GM19328 (cell line): Measurements from ENCODE around the gene STYK1.
A peak's percentile ranks its signal among the peaks of the same experiment; 100 is the strongest.

ENCODE experiments used
- ATAC-seq: cut with Tn5 transposase; IDR thresholded peaks from one replicate; pipeline ENCODE4 v1.9.1; 2021; ENCODE audit warnings: mild to moderate bottlenecking, moderate library complexity; ENCODE audit not compliant: unreplicated experiment

STYK1 gene, protein sequence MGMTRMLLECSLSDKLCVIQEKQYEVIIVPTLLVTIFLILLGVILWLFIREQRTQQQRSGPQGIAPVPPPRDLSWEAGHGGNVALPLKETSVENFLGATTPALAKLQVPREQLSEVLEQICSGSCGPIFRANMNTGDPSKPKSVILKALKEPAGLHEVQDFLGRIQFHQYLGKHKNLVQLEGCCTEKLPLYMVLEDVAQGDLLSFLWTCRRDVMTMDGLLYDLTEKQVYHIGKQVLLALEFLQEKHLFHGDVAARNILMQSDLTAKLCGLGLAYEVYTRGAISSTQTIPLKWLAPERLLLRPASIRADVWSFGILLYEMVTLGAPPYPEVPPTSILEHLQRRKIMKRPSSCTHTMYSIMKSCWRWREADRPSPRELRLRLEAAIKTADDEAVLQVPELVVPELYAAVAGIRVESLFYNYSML

DNA sequence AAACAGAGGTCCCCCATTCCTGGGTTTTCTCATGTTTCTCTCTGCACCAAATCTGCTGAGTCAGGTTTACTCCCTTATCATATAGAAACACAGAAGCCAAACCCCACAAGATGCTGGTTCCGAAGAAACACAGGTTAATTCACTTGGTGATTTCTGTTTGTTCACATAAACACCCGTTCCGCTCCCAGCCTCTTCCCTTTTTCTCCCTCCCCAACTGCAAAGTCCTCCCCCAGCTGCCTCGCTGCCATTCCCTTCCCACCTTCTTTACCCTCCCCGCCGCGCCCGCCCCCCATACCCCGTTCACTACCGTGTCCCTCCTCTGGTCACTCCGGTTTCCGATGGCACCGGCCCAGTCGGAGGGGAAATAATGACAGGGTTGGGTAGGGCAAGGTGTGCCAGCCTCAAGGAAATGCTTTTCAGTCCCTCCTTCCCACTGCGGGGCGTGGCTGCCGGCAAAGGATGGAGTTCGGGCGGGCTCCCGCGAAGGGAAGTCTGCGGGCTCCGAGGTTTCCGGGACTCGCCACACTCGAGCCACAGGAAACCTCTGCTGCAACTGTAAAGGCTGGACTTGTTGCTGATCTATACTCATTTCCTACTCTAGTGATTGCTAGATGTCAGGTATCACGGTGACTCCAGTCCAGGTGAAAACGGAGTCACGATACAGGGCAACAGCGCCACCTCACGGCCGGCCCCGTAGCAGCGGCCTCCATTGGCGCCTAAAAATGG, at the start of gene STYK1:
Gene STYK1 (minus strand): TSS at position 394 of the 726 bp plus-strand sequence. CDS start 39,434 bp downstream, outside the sequence.
- ATAC-seq = no peak

DNA sequence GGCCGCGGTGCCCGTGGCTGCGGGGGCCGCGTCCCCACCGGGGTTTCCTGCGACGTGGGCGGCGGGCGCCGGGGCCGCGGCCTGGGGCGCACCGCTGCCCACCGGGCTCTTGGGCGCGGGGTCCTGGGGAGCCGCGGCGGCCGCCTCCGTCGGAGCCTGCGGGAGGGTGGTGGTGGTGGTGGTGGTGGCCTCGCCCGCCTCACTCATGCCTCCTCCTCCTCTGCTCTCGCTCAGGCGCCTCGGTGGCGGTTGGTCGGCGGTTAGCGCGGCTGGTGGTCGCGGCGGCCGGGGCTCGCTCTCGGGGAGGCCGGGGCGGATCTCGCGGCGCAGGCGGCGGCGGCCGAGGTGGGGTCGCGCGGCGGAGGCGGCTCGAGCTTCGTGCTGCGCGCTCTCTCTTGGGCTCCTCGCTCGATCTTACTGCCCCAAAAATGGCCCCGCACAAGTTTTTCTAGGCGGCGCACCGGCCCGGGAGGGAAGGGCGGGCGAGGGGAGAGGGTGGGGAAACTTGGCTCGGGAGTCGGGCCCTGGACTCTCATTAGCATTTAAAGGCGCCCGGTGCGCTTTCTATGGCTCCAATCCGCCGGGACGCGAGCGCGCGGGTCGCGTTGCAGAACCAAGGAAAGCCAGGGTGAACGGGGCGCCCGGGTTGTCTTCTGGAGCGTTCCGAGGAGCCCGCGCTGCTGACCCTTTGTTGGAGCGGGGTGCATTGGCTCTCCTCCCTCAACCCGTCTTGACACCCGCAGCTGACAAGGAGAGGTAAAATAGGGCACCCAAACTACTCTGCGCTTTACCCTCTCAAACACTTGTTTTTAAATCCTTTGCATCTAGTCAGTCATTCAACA, 49.3 kb upstream of the STYK1 start, which contains the start of gene YBX3:
Gene YBX3 (minus strand): TSS at position 419 of the 842 bp plus-strand sequence. CDS start 212 bp downstream, at position 207.
- peak; percentile 39 for ATAC-seq

GRCh38 chr12:10722502-10722904, 48.7 kb upstream of the STYK1 start:
- ATAC-seq = peak; percentile 42

GRCh38 chr12:10721651-10722501, 48.0 kb upstream of the STYK1 start:
- no peak for ATAC-seq

DNA sequence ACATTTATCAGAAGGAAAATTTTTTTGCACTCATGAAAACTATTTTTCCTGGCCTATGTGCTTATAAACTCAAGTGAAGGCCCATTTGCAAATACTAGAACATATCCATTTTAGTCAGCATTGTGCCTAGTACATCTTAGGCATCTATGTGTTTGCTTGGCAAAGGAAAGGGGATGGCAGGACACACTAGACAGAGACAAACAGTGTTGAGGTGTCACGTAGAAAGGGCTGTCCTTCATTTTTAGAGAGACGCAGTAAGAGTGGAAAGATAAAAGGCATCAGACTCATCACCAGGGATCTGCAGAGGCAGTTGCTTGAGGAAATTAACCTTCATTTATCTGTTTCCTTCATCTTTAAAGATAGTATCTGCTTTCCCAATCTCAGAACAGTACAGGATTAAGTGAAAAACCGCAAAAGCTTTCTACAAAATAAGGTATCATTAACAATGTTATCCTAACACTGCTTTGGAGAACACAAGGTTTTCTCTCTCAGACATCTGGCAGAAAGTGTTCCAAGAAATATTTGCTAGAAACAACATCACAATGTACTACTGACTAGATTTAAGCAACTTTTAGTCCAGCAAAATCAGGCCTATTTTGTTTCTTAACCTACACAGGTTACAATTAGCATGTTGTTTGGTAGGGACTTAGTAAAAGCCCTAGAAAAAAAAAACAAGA, 47.3 kb upstream of the STYK1 start:
- ATAC-seq = no peak

DNA sequence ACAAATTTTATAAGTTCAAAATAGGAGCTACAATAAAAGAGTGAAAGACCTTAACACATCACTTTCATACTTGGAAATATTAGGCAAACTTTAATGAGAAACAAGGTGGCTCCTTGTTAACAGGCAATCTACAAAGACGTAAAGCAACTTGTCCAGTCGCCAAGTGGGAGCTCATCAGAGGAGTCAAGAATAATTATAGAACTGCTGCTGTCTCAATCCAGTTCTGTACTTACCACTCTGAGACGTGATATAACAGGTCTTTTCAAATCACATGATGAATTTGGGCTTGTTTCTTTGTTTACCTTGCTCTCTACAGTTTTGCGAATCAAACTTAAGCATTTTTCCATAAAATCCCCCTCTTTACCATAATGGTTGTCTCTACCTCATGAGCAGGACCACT, 45.6 kb upstream of the STYK1 start:
- ATAC-seq = no peak

DNA sequence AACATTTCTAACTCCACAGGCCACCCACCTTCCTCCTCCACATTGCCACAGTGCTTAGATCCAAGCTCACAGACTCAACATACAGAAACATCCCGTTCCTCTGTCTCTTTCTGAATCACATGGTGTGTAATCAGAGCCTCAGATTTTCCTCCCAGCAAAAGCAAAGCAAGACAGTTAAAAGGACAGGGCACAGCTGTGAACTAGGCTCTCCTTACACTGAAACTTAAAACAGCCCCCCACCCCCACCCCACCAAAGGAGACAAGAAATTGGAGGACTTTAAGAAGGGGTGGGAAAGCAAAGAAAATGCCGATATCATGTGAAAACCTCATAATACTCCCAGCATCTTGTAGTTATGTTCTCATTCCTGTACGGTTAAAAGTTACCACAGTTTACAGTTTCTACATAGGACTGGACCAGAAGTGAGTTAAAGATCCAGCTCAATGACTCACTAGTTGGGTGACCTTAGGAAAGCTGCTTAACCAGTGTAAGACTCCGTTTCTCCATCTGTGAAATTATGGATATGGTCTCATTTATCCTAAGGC, 44.5 kb upstream of the STYK1 start:
- no peak for ATAC-seq

- no peak for ATAC-seq
Measured at GRCh38 chr12:10717410-10717809, 43.6 kb upstream of the STYK1 start.

DNA sequence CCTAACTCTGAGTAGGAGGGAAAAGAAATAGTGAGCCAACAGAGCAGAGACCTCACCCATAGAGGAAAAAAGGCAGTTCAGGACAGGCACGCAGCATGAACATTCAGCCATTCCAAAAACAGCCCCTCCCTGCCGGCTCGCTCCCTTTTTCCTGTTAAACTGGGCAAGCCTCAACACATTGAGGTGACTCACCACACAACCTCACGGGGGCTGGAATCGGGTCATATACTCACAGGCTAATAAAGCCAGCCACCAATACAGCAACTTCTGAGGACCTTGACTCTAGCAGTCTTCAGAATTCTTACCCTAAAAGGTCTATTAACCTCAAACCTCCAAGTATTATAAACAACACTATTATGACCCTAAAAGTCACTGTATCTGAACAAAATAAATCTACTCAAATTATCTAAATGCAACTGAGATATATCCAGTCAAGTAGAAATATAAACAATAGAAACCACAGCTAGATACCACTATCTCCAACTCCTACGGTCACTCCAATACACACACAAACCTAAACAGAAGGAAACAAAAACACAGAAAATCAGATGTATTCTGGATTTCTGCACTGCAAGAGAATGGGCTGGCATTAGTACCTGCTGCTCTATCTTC, 43.0 kb upstream of the STYK1 start:
- ATAC-seq = no peak

- ATAC-seq = no peak
Measured at GRCh38 chr12:10716277-10716676, 42.4 kb upstream of the STYK1 start.

DNA sequence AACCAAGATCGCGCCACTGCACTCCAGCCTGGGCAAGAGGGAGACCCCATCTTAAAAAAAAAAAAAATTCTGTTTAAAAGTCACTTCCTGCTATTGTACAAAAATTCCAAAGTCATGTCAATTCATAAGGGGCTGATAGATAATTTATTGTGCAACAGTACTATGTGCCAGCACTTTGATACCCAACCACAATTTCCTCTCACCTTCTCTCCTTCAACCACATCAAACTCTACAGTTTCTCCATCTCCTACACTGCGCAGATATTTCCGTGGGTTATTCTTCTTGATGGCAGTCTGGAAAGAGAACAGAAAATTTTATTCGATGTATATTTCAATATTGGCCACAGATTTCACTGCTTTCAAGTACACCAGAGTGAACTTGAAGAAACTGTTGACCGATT, 41.6 kb upstream of the STYK1 start:
- no peak for ATAC-seq

DNA sequence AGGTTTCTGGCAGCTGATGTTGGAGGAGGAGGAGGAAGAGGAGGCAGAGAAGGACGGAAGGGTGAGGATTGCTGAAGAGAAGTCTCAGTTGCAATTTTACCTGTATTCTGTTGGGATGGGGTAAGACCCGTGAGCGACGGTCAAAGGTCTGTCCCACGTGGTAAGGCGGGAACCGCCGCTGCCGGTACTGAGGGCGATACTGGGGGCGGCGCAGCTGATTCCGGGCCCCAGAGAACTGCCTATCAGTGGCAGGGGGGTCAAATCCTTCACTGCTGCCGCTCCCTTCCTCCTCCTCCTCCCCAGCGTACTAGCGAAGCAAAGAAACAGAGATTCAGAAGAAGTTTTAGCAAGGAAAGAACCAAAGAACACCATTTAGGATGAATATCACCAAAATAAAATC, 36.0 kb upstream of the STYK1 start:
- no peak for ATAC-seq

DNA sequence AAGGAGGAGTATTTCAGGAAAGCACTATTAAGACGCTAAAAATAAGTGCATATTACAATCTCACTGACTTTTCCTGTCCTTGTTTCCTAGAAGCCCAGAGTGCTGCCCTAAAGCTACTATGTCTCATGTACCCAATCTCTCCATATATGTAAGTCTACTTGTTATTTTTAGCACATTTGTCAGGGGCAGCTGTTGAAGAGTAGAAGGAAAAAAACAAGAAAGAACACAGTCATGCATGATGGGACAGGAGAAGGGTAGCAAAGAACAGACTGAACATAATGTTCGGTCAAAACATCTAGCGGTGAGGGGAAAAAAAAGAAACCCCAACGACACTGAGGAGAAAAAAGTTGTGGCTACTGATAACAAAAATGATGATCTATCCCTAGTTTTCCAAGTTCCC, 35.0 kb upstream of the STYK1 start:
- ATAC-seq = no peak

DNA sequence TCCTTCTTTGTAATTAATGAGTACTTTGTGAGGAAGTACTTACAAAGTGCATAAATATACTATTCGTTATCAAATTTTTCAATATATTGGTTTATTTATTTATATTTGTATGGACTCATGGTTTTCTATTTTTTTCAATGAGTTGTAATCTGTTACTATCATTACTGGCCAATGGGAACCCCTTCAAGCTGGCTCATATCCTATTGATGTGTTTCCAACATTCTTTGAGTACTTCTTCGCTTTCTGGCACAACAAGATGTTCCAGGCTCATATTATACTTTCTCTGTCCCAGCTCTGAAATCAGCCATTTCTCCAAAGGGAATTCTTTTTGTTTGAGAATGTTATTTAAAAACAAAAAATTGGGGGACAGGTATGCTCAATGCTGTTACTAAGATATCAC, 31.8 kb upstream of the STYK1 start:
- no peak for ATAC-seq

DNA sequence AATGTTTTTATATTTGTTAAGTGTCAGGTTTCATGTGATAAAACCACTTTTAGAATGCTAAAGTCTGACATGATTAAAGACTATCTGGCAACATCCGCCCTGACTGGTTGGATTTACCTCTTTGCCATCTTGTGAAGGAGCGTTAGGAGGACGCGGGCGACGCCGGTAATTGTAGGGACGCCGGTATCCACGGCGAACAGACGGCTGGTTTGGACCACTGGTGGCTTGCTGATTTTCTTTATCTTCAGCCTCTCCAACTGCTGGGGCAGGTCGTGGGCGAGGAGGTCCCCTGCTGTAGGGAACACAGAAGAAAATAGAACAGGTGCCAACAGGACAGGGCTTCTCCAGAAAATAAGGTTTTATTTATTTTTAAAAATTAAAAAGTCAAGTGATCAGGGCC, 28.0 kb upstream of the STYK1 start:
- no peak for ATAC-seq

DNA sequence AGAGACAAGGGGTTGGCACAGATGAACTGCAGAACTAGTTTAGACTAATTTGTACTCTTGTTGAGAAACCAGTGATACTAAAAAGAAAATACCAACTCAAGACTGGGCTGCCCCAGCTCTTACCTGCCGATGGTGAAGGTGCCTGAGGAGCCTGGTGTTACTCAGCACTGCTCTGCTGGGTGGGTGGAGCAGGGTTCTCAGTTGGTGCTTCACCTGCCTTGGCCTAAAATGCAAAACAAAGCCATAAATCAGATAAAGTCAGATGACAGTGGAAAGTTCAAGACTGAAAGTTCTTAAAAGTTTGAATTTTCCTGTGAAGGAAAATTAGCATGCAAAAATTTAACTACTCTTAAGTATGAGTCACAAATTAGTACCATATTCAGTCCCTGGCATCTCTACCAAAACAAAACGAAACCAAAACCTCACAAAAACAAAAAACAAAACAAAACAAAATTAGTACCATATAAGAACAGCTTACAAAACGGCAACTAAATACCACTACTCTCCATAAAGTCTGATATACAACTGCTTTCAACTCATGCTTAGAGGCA, 27.4 kb upstream of the STYK1 start:
- ATAC-seq = peak; percentile 70

DNA sequence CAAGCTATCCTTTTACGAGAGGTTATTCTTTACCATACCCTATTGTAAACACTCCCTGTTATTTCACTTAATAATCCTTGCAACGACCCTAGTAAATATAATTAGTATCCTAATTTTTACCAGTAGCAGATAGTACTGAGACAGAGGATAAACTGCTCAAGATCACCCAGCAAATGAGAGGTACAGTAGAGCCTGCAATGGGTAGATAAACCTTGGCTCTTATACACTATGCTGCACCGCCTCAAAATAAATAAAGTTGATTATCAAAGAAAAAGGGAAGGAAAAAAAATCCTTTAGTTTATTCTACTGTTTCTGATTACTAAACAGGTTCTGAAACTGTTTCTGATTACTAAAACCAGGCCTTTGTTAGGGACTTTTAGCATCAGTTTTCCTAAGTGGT, 26.7 kb upstream of the STYK1 start:
- no peak for ATAC-seq

DNA sequence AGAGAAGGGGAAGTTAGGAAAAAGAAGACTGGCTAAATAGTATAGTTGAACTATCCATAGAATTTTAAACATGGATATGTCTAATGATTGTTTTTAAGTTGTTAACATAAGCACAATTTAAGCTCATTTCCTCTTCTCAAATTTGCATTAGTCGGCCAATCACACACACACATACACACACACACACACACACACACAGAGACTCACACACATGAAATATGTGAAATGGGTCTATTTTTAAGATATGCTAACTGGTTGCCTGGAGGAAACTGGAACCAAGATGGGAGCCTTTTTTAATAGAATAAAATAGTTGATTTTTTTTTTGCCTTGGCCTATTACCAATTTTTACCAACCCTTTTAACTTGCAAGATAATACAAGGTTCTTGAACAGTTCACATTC, 24.0 kb upstream of the STYK1 start:
- no peak for ATAC-seq

DNA sequence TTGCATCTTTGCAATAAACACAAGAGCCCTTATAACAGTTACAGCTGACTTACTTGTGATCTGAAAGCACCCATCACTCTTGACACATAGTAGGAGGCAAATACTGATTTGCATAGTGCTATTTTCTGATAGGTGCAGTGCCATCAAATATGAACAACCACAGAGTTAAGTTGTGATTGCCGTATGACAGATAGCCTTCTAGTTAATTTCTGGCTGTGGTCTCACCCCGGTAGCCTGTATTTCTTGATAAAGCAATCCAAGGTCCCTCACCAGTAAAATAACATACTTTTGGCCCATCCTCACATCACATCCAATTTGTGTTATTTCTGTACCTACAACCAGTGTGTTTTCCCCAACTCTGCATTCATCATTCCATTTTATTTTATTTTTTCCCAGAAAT, 23.3 kb upstream of the STYK1 start:
- ATAC-seq = no peak
